A549 (cell line): ENCODE results near the gene GOLGA1. TPM values are rescaled to one million over a fixed set of nuclear protein-coding genes. Genes with fewer than 3 reads are reported as not detected.

Source experiments
- ATAC-seq, 2 experiments: fragments of 200-7000 bp in 1 of 2; fragments of >200 bp in 1 of 2; cut with Nextera tagmentation in 1 of 2; cut with Tn5 transposase in 1 of 2; 3 replicates each; pipeline versions ENCODE4 v1.8.0 to v1.9.1; 2018 to 2020; ENCODE audit warnings: mild to moderate bottlenecking in 1 of 2, moderate library complexity in 1 of 2
- CTCF ChIA-PET: fragments of 300-600 bp; sonication (Branson Sonifier 250); formaldehyde crosslinking; extraction: SDS; loops from one replicate; lab custom pipeline; 2021; ENCODE audit warnings: antibody characterized with exemption, inconsistent platforms; lab: Yijun Ruan, JAX
- POLR2A ChIA-PET: fragments of 350-600 bp; formaldehyde crosslinking; extraction: SDS; loops from one replicate; lab custom pipeline; 2021; ENCODE audit warnings: antibody characterized with exemption, inconsistent platforms; lab: Yijun Ruan, JAX
- DNase-seq, 2 experiments: peaks; one replicate each; pipeline versions ENCODE4 v3.0.0 to v3.0.0-alpha.2; 2011 to 2016; ENCODE audit warnings: low read depth in 1 of 2, low spot score in 1 of 2
- FAIRE-seq: peaks from 2 replicates; lab custom pipeline; 2011; peaks lifted over from hg19 to GRCh38; lab: Jason Lieb, UNC
- H3K27ac ChIP-seq, 2 experiments: fragments of >200 bp; sonication (Bioruptor Twin); formaldehyde crosslinking; 3 replicates each; pipeline ENCODE4 v1.5.1; 2016 to 2017
- H3K4me1 ChIP-seq: fragments of >200 bp; sonication (Bioruptor Twin); formaldehyde crosslinking; 3 replicates; pipeline ENCODE4 v1.6.1; 2016
- H3K4me2 ChIP-seq: fragments of >200 bp; sonication (Bioruptor Twin); formaldehyde crosslinking; 3 replicates; pipeline ENCODE4 v1.6.1; 2016
- H3K4me3 ChIP-seq: fragments of >200 bp; sonication (Bioruptor Twin); formaldehyde crosslinking; 3 replicates; pipeline ENCODE4 v1.5.1; 2016
- H3K9me3 ChIP-seq: fragments of >200 bp; sonication (Bioruptor Twin); formaldehyde crosslinking; 3 replicates; pipeline ENCODE4 v1.6.1; 2016
- CHD2 ChIP-seq: fragments of 150-350 bp; IDR thresholded peaks from 2 replicates; pipeline ENCODE4 v1.6.1; 2014; ENCODE audit warnings: low read length; ENCODE audit not compliant: partially characterized antibody
- EHF ChIP-seq: fragments of 250-450 bp; sonication (Bioruptor Pico); IDR thresholded peaks from 2 replicates; pipeline ENCODE4 v1.5.0; 2020; ENCODE audit warnings: mild to moderate bottlenecking
- EHMT2 ChIP-seq: fragments of 200-600 bp; sonication (generic); IDR thresholded peaks from 2 replicates; pipeline ENCODE4 v1.6.1; 2016; ENCODE audit warnings: antibody characterized with exemption, low read depth, mild to moderate bottlenecking, moderate library complexity
- EP300 ChIP-seq, 2 experiments: fragments of >200 bp; sonication (Bioruptor Twin); formaldehyde crosslinking; IDR thresholded peaks; 2 replicates in 1 of 2; 3 replicates in 1 of 2; pipeline ENCODE4 v1.6.1; 2016 to 2017
- FOSB ChIP-seq: fragments of 250-450 bp; sonication (Bioruptor Pico); IDR thresholded peaks from 2 replicates; pipeline ENCODE4 v1.5.0; 2020; ENCODE audit warnings: mild to moderate bottlenecking, moderate library complexity
- FOXS1 ChIP-seq: fragments of 250-450 bp; sonication (Bioruptor Pico); IDR thresholded peaks from 2 replicates; pipeline ENCODE4 v1.5.0; 2020; ENCODE audit warnings: mild to moderate bottlenecking, moderate library complexity
- HEYL ChIP-seq: fragments of 250-450 bp; sonication (Bioruptor Pico); IDR thresholded peaks from 2 replicates; pipeline ENCODE4 v1.8.0; 2021; ENCODE audit warnings: mild to moderate bottlenecking, moderate library complexity
- HOXA7 ChIP-seq: fragments of 250-450 bp; sonication (Bioruptor Pico); IDR thresholded peaks from 2 replicates; pipeline ENCODE4 v1.5.0; 2020; ENCODE audit warnings: mild to moderate bottlenecking, moderate library complexity
- HOXB5 ChIP-seq: fragments of 250-450 bp; sonication (Bioruptor Pico); IDR thresholded peaks from 2 replicates; pipeline ENCODE4 v1.5.0; 2020; ENCODE audit warnings: mild to moderate bottlenecking, moderate library complexity
- JUN ChIP-seq, 2 experiments: fragments of >200 bp; sonication (Bioruptor Twin); formaldehyde crosslinking; IDR thresholded peaks; 2 replicates in 1 of 2; 3 replicates in 1 of 2; pipeline ENCODE4 v1.6.1; 2016 to 2017
- KDM1A ChIP-seq: fragments of 200-600 bp; sonication (generic); IDR thresholded peaks from 2 replicates; pipeline ENCODE4 v1.6.1; 2016; ENCODE audit warnings: low read depth, mild to moderate bottlenecking
- KDM5A ChIP-seq: fragments of 200-600 bp; sonication (generic); IDR thresholded peaks from 2 replicates; pipeline ENCODE4 v1.6.1; 2016; ENCODE audit warnings: antibody characterized with exemption, mild to moderate bottlenecking
- MAZ ChIP-seq: fragments of 150-350 bp; IDR thresholded peaks from 2 replicates; pipeline ENCODE4 v1.6.1; 2014; ENCODE audit warnings: antibody characterized with exemption, low read depth, low read length, borderline replicate concordance
- NFE2L2 ChIP-seq: fragments of 150-350 bp; conservative IDR thresholded peaks from 2 replicates; pipeline ENCODE4 v1.6.1; 2014; ENCODE audit warnings: low read length
- NR3C1 ChIP-seq: fragments of >200 bp; sonication (Bioruptor Twin); formaldehyde crosslinking; IDR thresholded peaks from 3 replicates; pipeline ENCODE4 v1.6.1; 2017
- RNF2 ChIP-seq: fragments of 200-600 bp; sonication (generic); IDR thresholded peaks from 2 replicates; pipeline ENCODE4 v1.6.1; 2016; ENCODE audit warnings: low read depth, mild to moderate bottlenecking, antibody characterized with exemption, moderate library complexity, borderline replicate concordance
- SMC3 ChIP-seq: fragments of >200 bp; sonication (Bioruptor Twin); formaldehyde crosslinking; IDR thresholded peaks from 3 replicates; pipeline ENCODE4 v1.6.1; 2018; ENCODE audit warnings: inconsistent platforms
- ZSCAN20 ChIP-seq: fragments of 250-450 bp; sonication (Bioruptor Pico); IDR thresholded peaks from 2 replicates; pipeline ENCODE4 v1.8.0; 2022; ENCODE audit warnings: mild to moderate bottlenecking, moderate library complexity
- WGBS: methylation state at CpG from one replicate; pipeline ENCODE4 v1.1.6; 2017; ENCODE audit errors: missing lambda C conversion rate; 5-methylcytosine and 5-hydroxymethylcytosine counted together
- polyA plus RNA-seq, 4 experiments: library from polyadenylated mRNA; depleted of rRNA in 3 of 4; stranded (reverse); fragments of >200 nt; fragmentation: RNase III in 1 of 4; extraction: RNeasy Plus Mini Kit Qiagen cat#74134 plus additional on column Dnase treatment in 1 of 4; gene quantifications; 2 replicates in 3 of 4; 3 replicates in 1 of 4; pipeline ENCODE4 v1.2.3, GENCODE V29; 2011 to 2017
- TF ChIP-seq, protein P1 (sequence below): fragments of >200 bp; sonication (Bioruptor Twin); formaldehyde crosslinking; IDR thresholded peaks from 3 replicates; pipeline ENCODE4 v1.6.1; 2016
- TF ChIP-seq, protein P2 (sequence below): IDR thresholded peaks from 2 replicates; pipeline ENCODE4 v1.6.1; 2012
- TF ChIP-seq, protein P3 (sequence below): fragments of 200-600 bp; sonication (generic); IDR thresholded peaks from 2 replicates; pipeline ENCODE4 v1.6.1; 2016; ENCODE audit warnings: antibody characterized with exemption, mild to moderate bottlenecking, moderate library complexity
- TF ChIP-seq, protein P4 (sequence below): IDR thresholded peaks from 2 replicates; pipeline ENCODE4 v1.6.1; 2012; ENCODE audit warnings: low read depth, borderline replicate concordance

Gene GOLGA1
- polyA plus RNA-seq, 2 of the 4 experiments (the other 2 are of a cell fraction), result 10.0 to 19.4 TPM

DNA sequence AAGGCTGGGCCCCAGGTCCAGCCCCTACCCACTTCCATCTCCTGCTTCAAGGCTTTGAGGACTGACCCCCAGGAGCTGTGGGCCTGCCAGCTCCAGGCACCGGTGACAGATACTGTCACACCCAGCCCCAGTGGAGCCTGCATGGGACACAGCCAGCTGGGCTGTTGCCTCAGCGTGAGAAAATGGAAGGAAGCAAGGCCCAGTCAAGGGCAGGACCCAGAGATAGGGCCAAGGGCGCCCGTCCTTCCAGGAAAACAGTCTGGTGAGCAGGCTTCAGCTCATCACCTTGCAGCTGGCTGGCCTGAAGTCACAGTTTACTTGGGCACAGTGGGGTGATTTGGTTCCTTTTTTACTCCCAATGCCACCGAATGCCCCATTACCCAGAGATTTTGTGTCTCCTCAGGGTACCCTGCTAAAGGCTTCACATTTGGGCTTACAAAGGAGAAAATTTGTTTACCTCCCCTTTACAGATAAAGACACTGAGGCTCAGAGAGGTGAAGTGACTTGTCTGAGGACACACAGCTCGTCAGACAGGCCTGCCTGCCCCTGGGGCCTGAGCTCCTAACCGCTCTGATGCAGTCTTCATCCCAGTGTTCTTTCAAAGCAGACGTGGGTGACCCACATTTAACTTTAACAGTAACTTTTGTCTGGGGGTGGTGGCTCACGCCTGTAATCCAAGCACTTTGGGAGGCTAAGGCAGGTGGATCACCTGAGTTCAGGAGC is 109.1 kb downstream of the GOLGA1 start:
- CTCF ChIA-PET, result interaction anchor here (1.8 to 43.0 kb wide), 4 partner anchors 8 to 45 kb away, joined by 7 to 2512 read pairs (median 229); partner anchors contain the start of genes NR6A1, OLFML2A and WDR38
- Histone ChIP-seq H3K9me3 (no peaks in the 10 kb centered on the region), H3K4me3 (no peak overlapping the region), H3K4me1 (peaks cover 18% of the 10 kb centered on the region), H3K4me2 (no peak overlapping the region), H3K27ac (no peak overlapping the region)
- POLR2A ChIA-PET, result no interaction called here
- DNase-seq (no peak), FAIRE-seq (no peak), ATAC-seq (no peak)
- TF ChIP-seq, protein P1, sequence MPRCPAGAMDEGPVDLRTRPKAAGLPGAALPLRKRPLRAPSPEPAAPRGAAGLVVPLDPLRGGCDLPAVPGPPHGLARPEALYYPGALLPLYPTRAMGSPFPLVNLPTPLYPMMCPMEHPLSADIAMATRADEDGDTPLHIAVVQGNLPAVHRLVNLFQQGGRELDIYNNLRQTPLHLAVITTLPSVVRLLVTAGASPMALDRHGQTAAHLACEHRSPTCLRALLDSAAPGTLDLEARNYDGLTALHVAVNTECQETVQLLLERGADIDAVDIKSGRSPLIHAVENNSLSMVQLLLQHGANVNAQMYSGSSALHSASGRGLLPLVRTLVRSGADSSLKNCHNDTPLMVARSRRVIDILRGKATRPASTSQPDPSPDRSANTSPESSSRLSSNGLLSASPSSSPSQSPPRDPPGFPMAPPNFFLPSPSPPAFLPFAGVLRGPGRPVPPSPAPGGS, result no peak
- TF ChIP-seq CHD2, result no peak
- no peak for TF ChIP-seq RNF2
- TF ChIP-seq KDM5A, result no peak
- TF ChIP-seq, protein P2, sequence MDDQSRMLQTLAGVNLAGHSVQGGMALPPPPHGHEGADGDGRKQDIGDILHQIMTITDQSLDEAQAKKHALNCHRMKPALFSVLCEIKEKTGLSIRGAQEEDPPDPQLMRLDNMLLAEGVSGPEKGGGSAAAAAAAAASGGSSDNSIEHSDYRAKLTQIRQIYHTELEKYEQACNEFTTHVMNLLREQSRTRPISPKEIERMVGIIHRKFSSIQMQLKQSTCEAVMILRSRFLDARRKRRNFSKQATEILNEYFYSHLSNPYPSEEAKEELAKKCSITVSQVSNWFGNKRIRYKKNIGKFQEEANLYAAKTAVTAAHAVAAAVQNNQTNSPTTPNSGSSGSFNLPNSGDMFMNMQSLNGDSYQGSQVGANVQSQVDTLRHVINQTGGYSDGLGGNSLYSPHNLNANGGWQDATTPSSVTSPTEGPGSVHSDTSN, result no peak
- no peak for TF ChIP-seq ZSCAN20 (CRISPR knock-in tag)
- TF ChIP-seq, protein P3, sequence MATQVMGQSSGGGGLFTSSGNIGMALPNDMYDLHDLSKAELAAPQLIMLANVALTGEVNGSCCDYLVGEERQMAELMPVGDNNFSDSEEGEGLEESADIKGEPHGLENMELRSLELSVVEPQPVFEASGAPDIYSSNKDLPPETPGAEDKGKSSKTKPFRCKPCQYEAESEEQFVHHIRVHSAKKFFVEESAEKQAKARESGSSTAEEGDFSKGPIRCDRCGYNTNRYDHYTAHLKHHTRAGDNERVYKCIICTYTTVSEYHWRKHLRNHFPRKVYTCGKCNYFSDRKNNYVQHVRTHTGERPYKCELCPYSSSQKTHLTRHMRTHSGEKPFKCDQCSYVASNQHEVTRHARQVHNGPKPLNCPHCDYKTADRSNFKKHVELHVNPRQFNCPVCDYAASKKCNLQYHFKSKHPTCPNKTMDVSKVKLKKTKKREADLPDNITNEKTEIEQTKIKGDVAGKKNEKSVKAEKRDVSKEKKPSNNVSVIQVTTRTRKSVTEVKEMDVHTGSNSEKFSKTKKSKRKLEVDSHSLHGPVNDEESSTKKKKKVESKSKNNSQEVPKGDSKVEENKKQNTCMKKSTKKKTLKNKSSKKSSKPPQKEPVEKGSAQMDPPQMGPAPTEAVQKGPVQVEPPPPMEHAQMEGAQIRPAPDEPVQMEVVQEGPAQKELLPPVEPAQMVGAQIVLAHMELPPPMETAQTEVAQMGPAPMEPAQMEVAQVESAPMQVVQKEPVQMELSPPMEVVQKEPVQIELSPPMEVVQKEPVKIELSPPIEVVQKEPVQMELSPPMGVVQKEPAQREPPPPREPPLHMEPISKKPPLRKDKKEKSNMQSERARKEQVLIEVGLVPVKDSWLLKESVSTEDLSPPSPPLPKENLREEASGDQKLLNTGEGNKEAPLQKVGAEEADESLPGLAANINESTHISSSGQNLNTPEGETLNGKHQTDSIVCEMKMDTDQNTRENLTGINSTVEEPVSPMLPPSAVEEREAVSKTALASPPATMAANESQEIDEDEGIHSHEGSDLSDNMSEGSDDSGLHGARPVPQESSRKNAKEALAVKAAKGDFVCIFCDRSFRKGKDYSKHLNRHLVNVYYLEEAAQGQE, result no peak
- 82% methylated on average over 9 of the region's 9 CpGs for WGBS

DNA sequence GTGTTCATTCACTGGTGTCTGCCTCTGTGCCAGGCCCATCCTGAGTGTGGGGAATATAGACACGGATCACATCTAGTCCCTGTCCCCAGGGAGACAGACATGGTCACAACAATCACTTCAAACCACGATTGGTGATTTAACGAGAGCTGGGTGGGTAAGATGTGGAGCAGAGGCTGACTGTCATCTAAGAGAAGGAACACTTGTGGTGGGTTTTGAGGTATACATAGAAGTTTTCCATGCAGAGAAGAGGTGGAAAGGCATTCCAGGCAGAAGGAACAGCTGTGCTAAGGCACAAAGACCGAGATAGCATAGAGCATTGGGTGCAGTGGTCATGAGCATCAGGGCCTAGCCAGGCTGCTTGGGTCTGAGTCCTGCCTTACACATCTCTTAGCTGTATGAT is 110.3 kb downstream of the GOLGA1 start:
- 44% methylated on average over 4 of the region's 4 CpGs for WGBS
- TF ChIP-seq, protein P1, result no peak
- TF ChIP-seq KDM1A (no peak), HOXB5 (CRISPR knock-in tag) (no peak), NFE2L2 (no peak), JUN (IDR thresholded peaks at IDR 0.05) (no peak), CHD2 (no peak), HEYL (no peak)
- Histone ChIP-seq H3K4me1 (peaks cover 18% of the 10 kb centered on the region), H3K4me3 (no peak overlapping the region), H3K9me3 (no peaks in the 10 kb centered on the region), H3K27ac (no peak overlapping the region), H3K4me2 (no peak overlapping the region)
- FAIRE-seq, result no peak
- ATAC-seq, result no peak
- CTCF ChIA-PET, result interaction anchor here (1.8 to 43.0 kb wide), 4 partner anchors 10 to 44 kb away, joined by 7 to 2512 read pairs (median 232); partner anchors contain the start of genes NR6A1, OLFML2A and WDR38
- no peak for DNase-seq
- POLR2A ChIA-PET, result no interaction called here

DNA sequence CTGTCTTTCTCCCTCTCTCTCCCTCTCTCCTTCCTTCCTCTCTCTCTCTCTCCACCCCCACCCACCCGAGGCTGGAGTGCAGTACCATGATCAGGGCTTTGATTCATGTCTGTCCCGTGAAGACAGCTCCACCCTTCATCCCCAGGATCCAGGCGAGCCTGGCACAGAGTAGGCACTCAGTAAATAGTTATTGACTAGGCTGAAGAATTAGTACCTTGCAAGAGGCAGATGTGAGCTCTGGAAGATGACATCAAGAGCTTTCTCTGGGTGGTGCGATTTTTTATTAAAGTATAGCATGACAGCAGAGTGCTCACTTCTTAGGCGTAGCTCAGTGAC is 111.6 kb downstream of the GOLGA1 start:
- FAIRE-seq (no peak), DNase-seq (no peak), ATAC-seq (peak; percentile 43 to 51; a peak in 4 of 6 replicates)
- ChIA-PET POLR2A (no interaction called here), CTCF (interaction anchor here (1.1 to 43.0 kb wide), 4 partner anchors 10 to 43 kb away, joined by 6 to 2512 read pairs (median 232); partner anchors contain the start of genes NR6A1, OLFML2A and WDR38)
- Histone ChIP-seq H3K4me2 (peak overlapping the region; percentile 5; the same call in 1 of the 3 replicates), H3K4me3 (no peak overlapping the region), H3K9me3 (no peaks in the 10 kb centered on the region), H3K4me1 (peaks cover 5% of the 10 kb centered on the region), H3K27ac (no peak overlapping the region)
- TF ChIP-seq EP300 (IDR thresholded peaks at IDR 0.05), result no peak
- no peak for TF ChIP-seq NR3C1
- no peak for TF ChIP-seq NFE2L2
- TF ChIP-seq HOXA7 (CRISPR knock-in tag), result no peak
- TF ChIP-seq EHF (CRISPR knock-in tag), result no peak
- TF ChIP-seq FOSB (CRISPR knock-in tag), result no peak
- no peak for TF ChIP-seq EHMT2
- TF ChIP-seq SMC3, result no peak
- TF ChIP-seq, protein P1, result no peak
- no peak for TF ChIP-seq FOXS1 (CRISPR knock-in tag)
- TF ChIP-seq, protein P4, sequence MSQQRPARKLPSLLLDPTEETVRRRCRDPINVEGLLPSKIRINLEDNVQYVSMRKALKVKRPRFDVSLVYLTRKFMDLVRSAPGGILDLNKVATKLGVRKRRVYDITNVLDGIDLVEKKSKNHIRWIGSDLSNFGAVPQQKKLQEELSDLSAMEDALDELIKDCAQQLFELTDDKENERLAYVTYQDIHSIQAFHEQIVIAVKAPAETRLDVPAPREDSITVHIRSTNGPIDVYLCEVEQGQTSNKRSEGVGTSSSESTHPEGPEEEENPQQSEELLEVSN, result no peak
- no peak for TF ChIP-seq MAZ
- WGBS, result 21% methylated on average over 5 of the region's 5 CpGs
